Nephron progenitor cell (in vitro differentiated cells): ENCODE results near the gene HEBP2.

Experiments
- DNase-seq: peaks from one replicate; pipeline ENCODE4 v3.0.0; 2021
- H3K27ac Mint-ChIP-seq: 2 replicates; pipeline ENCODE4 v1.8.0; 2021; ENCODE audit warnings: mild to moderate bottlenecking, moderate library complexity, mixed read lengths
- H3K27me3 Mint-ChIP-seq: 2 replicates; pipeline ENCODE4 v1.8.0; 2021; ENCODE audit warnings: mild to moderate bottlenecking, low read depth, mixed read lengths; ENCODE audit not compliant: poor library complexity
- H3K36me3 Mint-ChIP-seq: 2 replicates; pipeline ENCODE4 v1.8.0; 2021; ENCODE audit warnings: low read depth, mixed read lengths
- H3K4me1 Mint-ChIP-seq: 2 replicates; pipeline ENCODE4 v1.8.0; 2021; ENCODE audit warnings: mixed read lengths
- H3K4me3 Mint-ChIP-seq: 2 replicates; pipeline ENCODE4 v1.8.0; 2021; ENCODE audit warnings: mild to moderate bottlenecking, moderate library complexity, mixed read lengths
- H3K9me3 Mint-ChIP-seq: 2 replicates; pipeline ENCODE4 v1.8.0; 2021; ENCODE audit warnings: mild to moderate bottlenecking, moderate library complexity, mixed read lengths
- TF ChIP-seq, protein P1 (sequence below): fragments of 200-600 bp; sonication (generic); IDR thresholded peaks from 2 replicates; pipeline ENCODE4 v1.5.0; 2021; ENCODE audit warnings: antibody characterized with exemption

HEBP2 gene

DNA sequence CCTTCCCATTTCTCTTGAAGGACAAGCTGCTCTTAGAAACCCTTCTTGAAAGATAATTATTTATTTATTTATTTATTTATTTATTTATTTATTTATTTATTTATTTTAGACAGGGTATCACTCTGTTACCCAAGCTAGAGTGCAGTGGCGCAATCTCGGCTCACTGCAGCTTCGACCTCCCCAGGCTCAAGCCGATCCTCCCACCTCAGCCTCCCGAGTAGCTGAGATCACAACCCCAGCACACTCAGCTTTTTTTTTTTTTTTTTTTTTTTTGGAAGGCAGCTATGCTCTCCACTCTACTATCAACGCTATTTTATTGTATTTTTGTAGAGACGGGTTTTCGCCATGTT, 1.2 kb upstream of the HEBP2 start:
- no peak overlapping the region for H3K27ac Mint-ChIP-seq
- no peaks in the 10 kb centered on the region for H3K9me3 Mint-ChIP-seq
- DNase-seq = no peak
- peaks cover 16% of the 10 kb centered on the region for H3K4me1 Mint-ChIP-seq
- H3K27me3 Mint-ChIP-seq = peaks cover 12% of the 10 kb centered on the region
- TF ChIP-seq, protein P1, sequence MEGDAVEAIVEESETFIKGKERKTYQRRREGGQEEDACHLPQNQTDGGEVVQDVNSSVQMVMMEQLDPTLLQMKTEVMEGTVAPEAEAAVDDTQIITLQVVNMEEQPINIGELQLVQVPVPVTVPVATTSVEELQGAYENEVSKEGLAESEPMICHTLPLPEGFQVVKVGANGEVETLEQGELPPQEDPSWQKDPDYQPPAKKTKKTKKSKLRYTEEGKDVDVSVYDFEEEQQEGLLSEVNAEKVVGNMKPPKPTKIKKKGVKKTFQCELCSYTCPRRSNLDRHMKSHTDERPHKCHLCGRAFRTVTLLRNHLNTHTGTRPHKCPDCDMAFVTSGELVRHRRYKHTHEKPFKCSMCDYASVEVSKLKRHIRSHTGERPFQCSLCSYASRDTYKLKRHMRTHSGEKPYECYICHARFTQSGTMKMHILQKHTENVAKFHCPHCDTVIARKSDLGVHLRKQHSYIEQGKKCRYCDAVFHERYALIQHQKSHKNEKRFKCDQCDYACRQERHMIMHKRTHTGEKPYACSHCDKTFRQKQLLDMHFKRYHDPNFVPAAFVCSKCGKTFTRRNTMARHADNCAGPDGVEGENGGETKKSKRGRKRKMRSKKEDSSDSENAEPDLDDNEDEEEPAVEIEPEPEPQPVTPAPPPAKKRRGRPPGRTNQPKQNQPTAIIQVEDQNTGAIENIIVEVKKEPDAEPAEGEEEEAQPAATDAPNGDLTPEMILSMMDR = no peak
- peak overlapping the region; percentile 80 for H3K4me3 Mint-ChIP-seq
- H3K36me3 Mint-ChIP-seq = peaks cover 15% of the 10 kb centered on the region

DNA sequence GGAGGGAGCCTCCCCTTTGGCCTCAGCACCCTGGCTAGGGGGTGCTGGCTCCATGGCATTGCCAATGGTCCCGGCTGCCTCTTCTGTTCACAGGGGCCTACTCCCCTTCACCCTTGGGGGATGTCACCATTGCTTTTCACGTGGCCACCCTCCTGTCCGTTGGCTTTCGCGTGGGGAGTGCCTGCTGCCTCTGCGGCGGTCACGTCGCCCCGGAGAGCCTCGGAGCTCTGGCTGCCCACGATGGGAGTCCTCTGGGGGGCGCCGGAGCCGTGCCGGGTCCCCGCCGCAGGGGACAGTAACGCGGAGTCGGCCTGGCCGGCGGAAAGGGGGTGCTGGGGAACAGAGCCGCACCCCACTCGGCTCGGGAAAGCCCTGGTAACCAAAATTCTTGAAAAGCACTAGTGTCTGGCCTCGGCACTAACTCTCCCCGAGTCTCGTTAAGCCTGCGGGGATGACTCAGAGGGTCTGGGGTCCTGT, 661 bp upstream of the HEBP2 start:
- DNase-seq = peak; percentile 54
- Mint-ChIP-seq H3K9me3 (no peaks in the 10 kb centered on the region), H3K27me3 (peaks cover 12% of the 10 kb centered on the region), H3K36me3 (peaks cover 20% of the 10 kb centered on the region), H3K27ac (no peak overlapping the region), H3K4me3 (peak overlapping the region; percentile 80), H3K4me1 (peaks cover 16% of the 10 kb centered on the region)
- TF ChIP-seq, protein P1 = no peak

DNA sequence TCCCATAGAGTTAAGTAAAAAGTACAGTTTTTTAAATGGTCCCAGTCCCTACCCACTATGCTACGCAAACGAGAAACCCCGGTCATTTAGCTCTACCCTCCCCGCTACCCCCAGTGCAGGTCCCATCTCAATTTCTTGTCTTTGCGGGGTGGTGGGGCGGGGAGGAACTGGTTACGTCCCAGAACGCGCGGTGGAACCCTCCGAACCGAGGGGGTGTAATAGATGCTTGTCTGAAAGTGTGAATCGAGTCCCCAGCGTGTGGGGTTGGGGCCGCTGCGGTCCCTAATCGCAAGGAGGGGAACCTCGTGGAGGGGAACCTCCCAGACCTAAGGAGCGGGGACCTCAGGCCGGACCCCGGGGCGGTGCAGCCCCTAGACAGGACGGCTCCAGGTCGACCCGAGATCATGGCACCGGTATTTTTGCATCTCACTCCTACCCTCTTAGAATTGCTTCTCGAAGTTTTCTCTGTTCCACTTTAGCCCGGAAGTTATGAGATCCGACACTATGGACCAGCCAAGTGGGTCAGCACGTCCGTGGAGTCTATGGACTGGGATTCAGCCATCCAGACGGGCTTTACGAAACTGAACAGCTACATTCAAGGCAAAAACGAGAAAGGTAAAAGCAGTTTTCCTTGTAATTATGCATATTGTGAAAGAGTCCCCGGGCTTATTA, 779 bp downstream of the HEBP2 start:
- Mint-ChIP-seq H3K27me3 (peaks cover 10% of the 10 kb centered on the region), H3K27ac (no peak overlapping the region), H3K4me1 (peaks cover 16% of the 10 kb centered on the region), H3K4me3 (peak overlapping the region; percentile 89), H3K36me3 (peaks cover 34% of the 10 kb centered on the region), H3K9me3 (no peaks in the 10 kb centered on the region)
- peak; percentile 33 for DNase-seq
- TF ChIP-seq, protein P1 = no peak

DNA sequence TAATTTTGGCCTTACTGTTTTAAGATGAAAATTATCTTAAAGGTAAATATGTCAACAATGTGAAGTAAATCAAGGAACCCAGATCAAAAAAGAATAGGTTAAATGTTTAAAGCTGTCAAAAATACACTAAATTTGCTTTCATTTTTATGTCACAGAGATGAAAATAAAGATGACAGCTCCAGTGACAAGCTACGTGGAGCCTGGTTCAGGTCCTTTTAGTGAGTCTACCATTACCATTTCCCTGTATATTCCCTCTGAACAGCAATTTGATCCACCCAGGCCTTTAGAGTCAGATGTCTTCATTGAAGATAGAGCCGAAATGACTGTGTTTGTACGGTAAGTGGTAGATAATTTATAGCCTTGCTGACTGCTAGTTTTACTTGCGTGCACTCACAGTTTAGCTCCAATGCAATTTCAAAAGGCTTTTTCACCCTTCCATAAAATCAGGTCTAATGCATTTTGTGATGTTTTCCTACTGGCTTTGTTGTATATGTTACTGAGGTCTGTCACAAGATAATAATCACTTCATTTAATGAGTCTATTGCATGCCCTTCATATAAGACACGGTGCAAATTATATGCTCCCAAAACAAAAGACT, 1.9 kb downstream of the HEBP2 start:
- Mint-ChIP-seq H3K36me3 (peaks cover 38% of the 10 kb centered on the region), H3K4me1 (peaks cover 16% of the 10 kb centered on the region), H3K27me3 (peaks cover 5% of the 10 kb centered on the region), H3K27ac (no peak overlapping the region), H3K4me3 (peak overlapping the region; percentile 89), H3K9me3 (no peaks in the 10 kb centered on the region)
- DNase-seq = no peak
- TF ChIP-seq, protein P1 = no peak

DNA sequence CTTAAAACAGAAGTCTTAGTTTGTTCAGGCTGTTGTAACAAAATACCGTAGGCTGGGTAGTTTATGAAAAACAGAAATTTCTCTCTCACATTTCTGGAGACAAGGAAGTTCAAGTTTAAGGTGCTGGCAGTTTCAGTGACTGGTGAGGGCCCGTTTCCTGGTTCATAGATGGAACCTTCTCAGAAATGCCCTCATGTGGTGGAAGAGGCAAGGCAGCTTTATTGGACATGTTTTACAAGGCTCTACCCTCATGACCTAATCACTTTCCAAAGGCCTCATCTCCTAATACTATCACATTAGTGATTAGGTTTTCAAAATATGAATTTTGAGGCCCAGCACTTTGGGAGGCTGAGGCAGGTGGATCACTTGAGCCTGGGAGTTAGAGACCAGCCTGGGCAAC, 2.4 kb downstream of the HEBP2 start:
- H3K27ac Mint-ChIP-seq = no peak overlapping the region
- H3K36me3 Mint-ChIP-seq = peaks cover 43% of the 10 kb centered on the region
- peaks cover 16% of the 10 kb centered on the region for H3K4me1 Mint-ChIP-seq
- TF ChIP-seq, protein P1 = no peak
- peaks cover 5% of the 10 kb centered on the region for H3K27me3 Mint-ChIP-seq
- DNase-seq = no peak
- no peak overlapping the region for H3K4me3 Mint-ChIP-seq
- H3K9me3 Mint-ChIP-seq = no peaks in the 10 kb centered on the region
